HG02763 (cell line): ENCODE data around the gene ANKH.

Experiments used
- ATAC-seq: cut with Tn5 transposase; IDR thresholded peaks from one replicate; pipeline ENCODE4 v1.9.1; 2021; ENCODE audit warnings: mild to moderate bottlenecking, moderate library complexity; ENCODE audit not compliant: unreplicated experiment

ANKH gene

GRCh38 chr5:14669975-14670374 is 201.6 kb downstream of the ANKH start:
- no peak for ATAC-seq

- no peak for ATAC-seq
Observed at GRCh38 chr5:14669415-14669814, 202.2 kb downstream of the ANKH start.

GRCh38 chr5:14668181-14668591 is 203.4 kb downstream of the ANKH start:
- no peak for ATAC-seq

- no peak for ATAC-seq
Observed at GRCh38 chr5:14667770-14668169, 203.8 kb downstream of the ANKH start.

GRCh38 chr5:14667290-14667689 is 204.3 kb downstream of the ANKH start:
- ATAC-seq: no peak

GRCh38 chr5:14666357-14666756 is 205.2 kb downstream of the ANKH start:
- ATAC-seq: no peak

- ATAC-seq: peak; percentile 30
Observed at GRCh38 chr5:14665949-14666348, 205.6 kb downstream of the ANKH start.

- no peak for ATAC-seq
Observed at GRCh38 chr5:14665101-14665822, 206.3 kb downstream of the ANKH start.

GRCh38 chr5:14664270-14665100 is 207.1 kb downstream of the ANKH start, which contains the start of gene OTULIN:
Gene OTULIN (plus strand): TSS chr5:14664718. CDS start chr5:14664826, 108 bp downstream.
- ATAC-seq: peak; percentile 58

- peak; percentile 13 for ATAC-seq
Observed at GRCh38 chr5:14663734-14664269, 207.8 kb downstream of the ANKH start.

GRCh38 chr5:14662721-14663260 is 208.8 kb downstream of the ANKH start:
- ATAC-seq: no peak

- no peak for ATAC-seq
Observed at GRCh38 chr5:14660833-14661232, 210.7 kb downstream of the ANKH start.

GRCh38 chr5:14659821-14660607 is 211.6 kb downstream of the ANKH start:
- no peak for ATAC-seq

- no peak for ATAC-seq
Observed at GRCh38 chr5:14656898-14657297, 214.7 kb downstream of the ANKH start.

- no peak for ATAC-seq
Observed at GRCh38 chr5:14655146-14655741, 216.3 kb downstream of the ANKH start.
